ENCODE results near the gene AKR1B15.

The AKR1B15 gene

GRCh38 chr7:134593530-134594392, 44.9 kb downstream of the AKR1B15 start:
- no peak for TF ChIP-seq CTCF (conservative IDR thresholded peaks at IDR 0.05)
- no peak overlapping the region for H3K27ac ChIP-seq

DNA sequence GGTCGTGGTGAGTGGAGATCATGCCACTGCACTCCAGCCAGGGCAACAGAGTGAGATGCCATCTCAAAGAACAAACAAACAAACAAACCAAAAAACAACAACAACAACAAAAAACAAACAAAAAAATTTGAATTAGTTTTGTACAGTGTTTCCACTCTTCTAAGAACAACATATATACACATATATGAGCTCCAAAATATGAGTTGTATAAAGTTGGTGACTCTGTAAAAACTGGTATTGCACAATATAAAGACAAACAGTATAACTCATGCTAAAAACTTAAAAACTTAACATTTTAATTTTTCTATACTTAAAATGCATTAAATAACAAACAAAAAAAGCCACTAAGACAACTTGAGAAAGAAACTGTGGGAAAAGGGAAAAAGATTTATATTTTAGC, 46.0 kb downstream of the AKR1B15 start:
- H3K27ac ChIP-seq, result no peak overlapping the region
- no peak for TF ChIP-seq CTCF (conservative IDR thresholded peaks at IDR 0.05)

DNA sequence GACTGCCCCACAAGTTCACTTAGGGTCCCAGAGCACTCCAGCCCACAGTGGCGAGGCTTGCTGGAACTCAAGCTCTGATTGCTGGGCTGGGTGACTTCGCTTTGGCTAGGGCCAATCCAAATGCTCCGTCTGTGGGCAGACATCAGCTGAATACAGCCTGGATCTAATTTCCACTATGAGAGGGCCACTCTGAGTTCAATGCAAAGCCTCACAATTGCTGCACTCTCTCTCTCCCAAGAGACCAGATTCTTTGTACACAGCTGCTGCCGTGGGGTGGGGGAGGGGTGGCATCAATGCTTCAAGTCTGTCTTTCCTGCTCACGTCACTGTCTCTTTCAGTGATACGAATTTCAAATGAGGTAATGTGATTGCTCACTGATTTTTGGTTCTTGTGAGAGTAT, 50.5 kb downstream of the AKR1B15 start:
- TF ChIP-seq CTCF (conservative IDR thresholded peaks at IDR 0.05), result no peak
- H3K27ac ChIP-seq, result no peak overlapping the region

DNA sequence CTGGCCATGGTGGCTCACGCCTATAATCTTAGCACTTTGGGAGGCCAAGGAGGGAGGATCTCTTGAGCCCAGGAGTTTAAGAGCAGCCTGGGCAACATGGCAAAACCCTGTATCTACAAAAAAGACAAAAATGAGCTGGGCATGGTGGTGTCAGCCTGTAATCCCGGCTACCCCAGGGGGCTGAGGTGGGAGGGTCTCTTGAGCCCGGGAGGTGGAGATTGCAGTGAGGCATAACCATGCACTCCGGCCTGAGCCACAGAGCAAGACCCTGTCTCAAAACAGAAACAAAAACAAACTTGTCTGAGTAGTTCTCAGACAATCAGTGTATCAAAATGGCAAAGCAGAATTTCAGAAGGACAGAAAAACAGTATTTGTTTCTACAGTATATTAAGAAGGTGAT, 52.5 kb downstream of the AKR1B15 start:
- no peak overlapping the region for H3K27ac ChIP-seq
- no peak for TF ChIP-seq CTCF (conservative IDR thresholded peaks at IDR 0.05)

DNA sequence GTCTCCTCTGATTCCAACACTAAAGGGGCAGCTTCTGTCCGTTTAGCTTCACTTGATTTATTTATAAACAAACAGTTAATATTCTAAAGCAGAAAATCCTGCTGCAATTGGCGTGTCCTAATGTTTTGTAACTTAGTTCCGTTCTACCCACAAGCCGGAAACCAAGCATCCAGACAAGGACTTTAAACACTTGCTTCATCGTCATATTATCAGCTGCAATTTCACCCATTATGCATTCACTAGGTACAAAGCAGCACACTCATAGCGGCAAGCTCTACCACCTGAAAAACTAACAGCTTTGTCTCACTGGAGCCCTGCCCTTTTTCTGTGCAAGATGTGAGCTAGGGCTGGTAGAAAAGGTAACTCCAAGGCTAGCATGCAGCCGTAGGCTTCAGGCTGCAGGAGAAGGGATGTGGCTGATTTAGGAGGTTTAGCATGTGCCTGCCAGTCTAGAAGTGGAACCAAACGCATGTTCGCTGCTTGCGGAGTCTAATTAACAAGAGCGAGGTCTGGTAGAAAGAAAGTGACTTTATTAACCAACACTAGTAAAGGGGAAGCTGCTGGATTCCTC, 54.1 kb downstream of the AKR1B15 start:
- no peak overlapping the region for H3K27ac ChIP-seq
- TF ChIP-seq CTCF (conservative IDR thresholded peaks at IDR 0.05), result no peak

- peak overlapping the region; percentile 9; the same call in 1 of the 2 replicates for H3K27ac ChIP-seq
- TF ChIP-seq CTCF (conservative IDR thresholded peaks at IDR 0.05), result peak; percentile 97
These were observed 57.3 kb downstream of the AKR1B15 start for GRCh38 chr7:134605978-134606923.
